Measurements from ENCODE around the gene SAE1.

The SAE1 gene

GRCh38 chr19:47151627-47152026 lies 21.0 kb downstream of the SAE1 start:
- Histone ChIP-seq H3K14ac (ENCODE audit: low read length) (no peak overlapping the region), H3K4me3 (ENCODE audit: low read length in 2 of 2) (no peak overlapping the region), H4K91ac (ENCODE audit: low read depth, low read length, poor library complexity) (no peak overlapping the region), H3K79me1 (ENCODE audit: low read depth, low read length) (peaks cover under 1% of the 10 kb centered on the region), H3K27me3 (ENCODE audit: control insufficient read depth in 3 of 3, insufficient read depth in 3 of 3, low read depth in 1 of 3, low read length in 3 of 3) (no peaks in the 10 kb centered on the region), H2BK12ac (ENCODE audit: low read length) (no peak overlapping the region), H3K4me1 (ENCODE audit: control insufficient read depth in 2 of 2, insufficient read depth in 1 of 2, low read depth in 1 of 2, low read length in 2 of 2) (peaks cover 5 to 20% of the 10 kb centered on the region in 2 donors), H3K4ac (ENCODE audit: low read length) (no peak overlapping the region), H2AK5ac (ENCODE audit: low read depth, low read length) (no peak overlapping the region), H2AFZ (ENCODE audit: low read length) (no peak overlapping the region), H2BK15ac (ENCODE audit: low read length) (no peak overlapping the region), H3K36me3 (replicated peaks in 1 of 2; ENCODE audit: control insufficient read depth in 2 of 2, insufficient read depth in 2 of 2, low read length in 2 of 2) (peaks cover 36 to 95% of the 10 kb centered on the region in 2 donors), H3K23ac (ENCODE audit: low read depth, low read length, poor library complexity) (no peak overlapping the region), H2BK120ac (ENCODE audit: low read depth, low read length) (no peak overlapping the region), H3K9me3 (replicated peaks in 1 of 2; ENCODE audit: control insufficient read depth in 2 of 2, insufficient read depth in 1 of 2, low read depth in 1 of 2, low read length in 2 of 2) (peaks cover 0 to 6% of the 10 kb centered on the region in 2 donors), H4K8ac (ENCODE audit: low read depth, low read length) (no peak overlapping the region), H3K27ac (replicated peaks; ENCODE audit: low read length) (no peak overlapping the region), H3K18ac (ENCODE audit: low read length) (no peak overlapping the region), H3K4me2 (ENCODE audit: insufficient read depth, low read length, poor library complexity, severe bottlenecking) (no peak overlapping the region), H3K9ac (ENCODE audit: low read depth, low read length, poor library complexity) (no peak overlapping the region), H2BK5ac (ENCODE audit: low read length) (no peak overlapping the region)
- no peak for DNase-seq (ENCODE audit: low spot score)
- no CpG with 5 or more reads among the region's 3 CpGs for WGBS, 2 donors (ENCODE audit: extremely low coverage in 2 of 2, insufficient read length in 2 of 2, insufficient replicate concordance in 1 of 2)

- no peak overlapping the region for H2AK5ac ChIP-seq (ENCODE audit: low read depth, low read length)
- H2BK15ac ChIP-seq (ENCODE audit: low read length), result no peak overlapping the region
- peaks cover 7 to 25% of the 10 kb centered on the region in 2 donors for H3K4me1 ChIP-seq (ENCODE audit: control insufficient read depth in 2 of 2, insufficient read depth in 1 of 2, low read depth in 1 of 2, low read length in 2 of 2)
- H4K91ac ChIP-seq (ENCODE audit: low read depth, low read length, poor library complexity), result no peak overlapping the region
- no peak overlapping the region for H2BK12ac ChIP-seq (ENCODE audit: low read length)
- no peaks in the 10 kb centered on the region for H3K27me3 ChIP-seq (ENCODE audit: control insufficient read depth in 3 of 3, insufficient read depth in 3 of 3, low read depth in 1 of 3, low read length in 3 of 3)
- H3K4ac ChIP-seq (ENCODE audit: low read length), result no peak overlapping the region
- H3K4me3 ChIP-seq (ENCODE audit: low read length in 2 of 2), result no peak overlapping the region
- no peak overlapping the region for H3K18ac ChIP-seq (ENCODE audit: low read length)
- H2BK5ac ChIP-seq (ENCODE audit: low read length), result no peak overlapping the region
- H3K36me3 ChIP-seq (replicated peaks in 1 of 2; ENCODE audit: control insufficient read depth in 2 of 2, insufficient read depth in 2 of 2, low read length in 2 of 2), result peaks cover 32 to 92% of the 10 kb centered on the region in 2 donors
- peaks cover 0 to 6% of the 10 kb centered on the region in 2 donors for H3K9me3 ChIP-seq (replicated peaks in 1 of 2; ENCODE audit: control insufficient read depth in 2 of 2, insufficient read depth in 1 of 2, low read depth in 1 of 2, low read length in 2 of 2)
- H3K14ac ChIP-seq (ENCODE audit: low read length), result no peak overlapping the region
- no peak overlapping the region for H2AFZ ChIP-seq (ENCODE audit: low read length)
- H3K27ac ChIP-seq (replicated peaks; ENCODE audit: low read length), result no peak overlapping the region
- H2BK120ac ChIP-seq (ENCODE audit: low read depth, low read length), result no peak overlapping the region
- H3K9ac ChIP-seq (ENCODE audit: low read depth, low read length, poor library complexity), result no peak overlapping the region
- WGBS, 2 donors (ENCODE audit: extremely low coverage in 2 of 2, insufficient read length in 2 of 2, insufficient replicate concordance in 1 of 2), result no CpG with 5 or more reads among the region's 1 CpG
- DNase-seq (ENCODE audit: low spot score), result no peak
- H3K4me2 ChIP-seq (ENCODE audit: insufficient read depth, low read length, poor library complexity, severe bottlenecking), result no peak overlapping the region
- H4K8ac ChIP-seq (ENCODE audit: low read depth, low read length), result no peak overlapping the region
- H3K79me1 ChIP-seq (ENCODE audit: low read depth, low read length), result no peaks in the 10 kb centered on the region
- H3K23ac ChIP-seq (ENCODE audit: low read depth, low read length, poor library complexity), result no peak overlapping the region
Measured at GRCh38 chr19:47152205-47152604, 21.6 kb downstream of the SAE1 start.

GRCh38 chr19:47152632-47153031 lies 22.0 kb downstream of the SAE1 start:
- H2BK15ac ChIP-seq (ENCODE audit: low read length), result no peak overlapping the region
- H3K9me3 ChIP-seq (replicated peaks in 1 of 2; ENCODE audit: control insufficient read depth in 2 of 2, insufficient read depth in 1 of 2, low read depth in 1 of 2, low read length in 2 of 2), result peaks cover 0 to 6% of the 10 kb centered on the region in 2 donors
- no peaks in the 10 kb centered on the region for H3K79me1 ChIP-seq (ENCODE audit: low read depth, low read length)
- no peak overlapping the region for H2AK5ac ChIP-seq (ENCODE audit: low read depth, low read length)
- H3K4me3 ChIP-seq (ENCODE audit: low read length in 2 of 2), result no peak overlapping the region
- H3K14ac ChIP-seq (ENCODE audit: low read length), result no peak overlapping the region
- H2BK120ac ChIP-seq (ENCODE audit: low read depth, low read length), result no peak overlapping the region
- no peak overlapping the region for H2BK5ac ChIP-seq (ENCODE audit: low read length)
- no peak overlapping the region for H3K4me2 ChIP-seq (ENCODE audit: insufficient read depth, low read length, poor library complexity, severe bottlenecking)
- peaks cover 32 to 88% of the 10 kb centered on the region in 2 donors for H3K36me3 ChIP-seq (replicated peaks in 1 of 2; ENCODE audit: control insufficient read depth in 2 of 2, insufficient read depth in 2 of 2, low read length in 2 of 2)
- H4K8ac ChIP-seq (ENCODE audit: low read depth, low read length), result no peak overlapping the region
- no peak overlapping the region for H2AFZ ChIP-seq (ENCODE audit: low read length)
- H3K27me3 ChIP-seq (ENCODE audit: control insufficient read depth in 3 of 3, insufficient read depth in 3 of 3, low read depth in 1 of 3, low read length in 3 of 3), result no peaks in the 10 kb centered on the region
- no peak overlapping the region for H3K4ac ChIP-seq (ENCODE audit: low read length)
- no peak for DNase-seq (ENCODE audit: low spot score)
- no peak overlapping the region for H2BK12ac ChIP-seq (ENCODE audit: low read length)
- H3K23ac ChIP-seq (ENCODE audit: low read depth, low read length, poor library complexity), result no peak overlapping the region
- no peak overlapping the region for H4K91ac ChIP-seq (ENCODE audit: low read depth, low read length, poor library complexity)
- no CpG with 5 or more reads among the region's 2 CpGs for WGBS, 2 donors (ENCODE audit: extremely low coverage in 2 of 2, insufficient read length in 2 of 2, insufficient replicate concordance in 1 of 2)
- H3K9ac ChIP-seq (ENCODE audit: low read depth, low read length, poor library complexity), result no peak overlapping the region
- H3K4me1 ChIP-seq (ENCODE audit: control insufficient read depth in 2 of 2, insufficient read depth in 1 of 2, low read depth in 1 of 2, low read length in 2 of 2), result peaks cover 11 to 28% of the 10 kb centered on the region in 2 donors
- no peak overlapping the region for H3K18ac ChIP-seq (ENCODE audit: low read length)
- no peak overlapping the region for H3K27ac ChIP-seq (replicated peaks; ENCODE audit: low read length)

- no peak overlapping the region for H3K27ac ChIP-seq (replicated peaks; ENCODE audit: low read length)
- no peak overlapping the region for H3K9ac ChIP-seq (ENCODE audit: low read depth, low read length, poor library complexity)
- no peak overlapping the region for H3K4ac ChIP-seq (ENCODE audit: low read length)
- no peak overlapping the region for H2AFZ ChIP-seq (ENCODE audit: low read length)
- no peaks in the 10 kb centered on the region for H3K79me1 ChIP-seq (ENCODE audit: low read depth, low read length)
- H2AK5ac ChIP-seq (ENCODE audit: low read depth, low read length), result no peak overlapping the region
- peaks cover 33 to 85% of the 10 kb centered on the region in 2 donors for H3K36me3 ChIP-seq (replicated peaks in 1 of 2; ENCODE audit: control insufficient read depth in 2 of 2, insufficient read depth in 2 of 2, low read length in 2 of 2)
- H3K23ac ChIP-seq (ENCODE audit: low read depth, low read length, poor library complexity), result no peak overlapping the region
- peaks cover 17 to 34% of the 10 kb centered on the region in 2 donors for H3K4me1 ChIP-seq (ENCODE audit: control insufficient read depth in 2 of 2, insufficient read depth in 1 of 2, low read depth in 1 of 2, low read length in 2 of 2)
- no peak overlapping the region for H2BK120ac ChIP-seq (ENCODE audit: low read depth, low read length)
- H3K27me3 ChIP-seq (ENCODE audit: control insufficient read depth in 3 of 3, insufficient read depth in 3 of 3, low read depth in 1 of 3, low read length in 3 of 3), result no peaks in the 10 kb centered on the region
- no peak overlapping the region for H2BK12ac ChIP-seq (ENCODE audit: low read length)
- H4K8ac ChIP-seq (ENCODE audit: low read depth, low read length), result no peak overlapping the region
- no peak overlapping the region for H3K18ac ChIP-seq (ENCODE audit: low read length)
- H3K14ac ChIP-seq (ENCODE audit: low read length), result no peak overlapping the region
- no peak for DNase-seq (ENCODE audit: low spot score)
- no peak overlapping the region for H2BK5ac ChIP-seq (ENCODE audit: low read length)
- no peak overlapping the region for H4K91ac ChIP-seq (ENCODE audit: low read depth, low read length, poor library complexity)
- no peak overlapping the region for H2BK15ac ChIP-seq (ENCODE audit: low read length)
- no peak overlapping the region for H3K4me2 ChIP-seq (ENCODE audit: insufficient read depth, low read length, poor library complexity, severe bottlenecking)
- peaks cover 0 to 6% of the 10 kb centered on the region in 2 donors for H3K9me3 ChIP-seq (replicated peaks in 1 of 2; ENCODE audit: control insufficient read depth in 2 of 2, insufficient read depth in 1 of 2, low read depth in 1 of 2, low read length in 2 of 2)
- no peak overlapping the region for H3K4me3 ChIP-seq (ENCODE audit: low read length in 2 of 2)
- WGBS, 2 donors (ENCODE audit: extremely low coverage in 2 of 2, insufficient read length in 2 of 2, insufficient replicate concordance in 1 of 2), result no CpG with 5 or more reads among the region's 2 CpGs
Measured at GRCh38 chr19:47153266-47153665, 22.6 kb downstream of the SAE1 start.
